HPDE6-E6E7 (cell line): ENCODE results near the gene ABCC12.

ENCODE experiments used
- DNase-seq: peaks from one replicate; pipeline ENCODE4 v3.0.0; 2011; ENCODE audit warnings: missing footprints; ENCODE audit errors: extremely low spot score

ABCC12 gene

GRCh38 chr16:48165961-48166578 is 10.3 kb upstream of the ABCC12 start:
- DNase-seq, result no peak

DNA sequence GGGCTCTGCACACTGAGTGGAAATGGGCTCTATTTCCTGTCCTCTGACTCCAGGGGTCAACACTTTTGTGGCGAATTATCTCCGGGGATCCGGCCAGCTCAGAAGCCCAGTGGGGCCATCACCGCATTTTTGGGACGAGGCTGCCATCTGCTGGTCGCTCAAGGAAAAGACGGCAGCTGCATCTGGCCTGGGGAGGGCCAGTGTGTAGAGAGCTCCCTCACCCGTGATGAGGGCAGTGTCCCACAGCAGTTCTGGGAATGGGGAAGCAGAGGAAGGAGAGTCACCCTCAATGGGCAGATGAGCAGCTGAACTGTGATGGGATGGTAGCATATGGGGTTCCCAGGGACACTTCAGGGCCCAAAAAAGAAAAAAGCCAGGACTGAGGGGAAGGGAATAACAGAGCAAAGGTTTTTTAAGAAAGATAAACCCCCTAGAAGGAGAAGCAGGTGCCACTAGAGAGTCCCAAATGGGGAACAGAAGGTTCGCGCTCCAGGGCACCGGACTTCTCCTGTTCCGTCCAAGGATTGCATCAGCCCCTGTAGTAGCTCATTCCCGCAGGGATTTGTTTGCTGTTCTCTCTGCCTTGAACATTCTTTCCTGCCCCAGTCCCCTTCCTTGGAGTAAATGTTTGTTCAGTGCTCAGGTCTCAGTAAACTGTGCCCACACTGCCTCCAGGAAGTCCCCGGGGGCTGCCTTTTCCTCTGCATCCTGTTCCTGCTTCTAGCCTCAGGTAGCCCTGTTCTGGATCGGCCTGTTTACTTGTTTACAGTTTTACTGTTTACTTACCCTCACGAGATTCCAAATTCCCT is 9.3 kb upstream of the ABCC12 start:
- peak; percentile 95 for DNase-seq

- DNase-seq, result no peak
These were observed 7.1 kb upstream of the ABCC12 start for GRCh38 chr16:48162839-48163410.

DNA sequence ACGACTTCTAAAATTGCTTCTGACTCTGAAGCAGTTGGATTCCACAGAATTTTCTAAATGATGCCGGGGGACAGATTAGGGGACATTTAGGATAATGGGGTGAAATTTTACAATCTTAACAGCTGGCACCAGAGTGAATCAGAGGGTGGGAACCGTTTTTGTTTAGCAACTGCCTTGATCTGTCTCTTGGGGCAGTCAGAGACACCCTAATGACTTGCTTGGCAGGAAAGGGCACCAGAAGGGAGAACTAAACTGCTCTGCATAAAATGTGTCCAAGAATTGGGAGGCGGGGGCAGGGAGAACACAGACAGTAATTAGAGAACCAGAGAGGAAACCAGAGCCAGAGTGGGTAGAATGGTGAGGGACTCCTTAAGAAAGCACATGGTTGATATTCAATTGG is 6.1 kb upstream of the ABCC12 start:
- no peak for DNase-seq

DNA sequence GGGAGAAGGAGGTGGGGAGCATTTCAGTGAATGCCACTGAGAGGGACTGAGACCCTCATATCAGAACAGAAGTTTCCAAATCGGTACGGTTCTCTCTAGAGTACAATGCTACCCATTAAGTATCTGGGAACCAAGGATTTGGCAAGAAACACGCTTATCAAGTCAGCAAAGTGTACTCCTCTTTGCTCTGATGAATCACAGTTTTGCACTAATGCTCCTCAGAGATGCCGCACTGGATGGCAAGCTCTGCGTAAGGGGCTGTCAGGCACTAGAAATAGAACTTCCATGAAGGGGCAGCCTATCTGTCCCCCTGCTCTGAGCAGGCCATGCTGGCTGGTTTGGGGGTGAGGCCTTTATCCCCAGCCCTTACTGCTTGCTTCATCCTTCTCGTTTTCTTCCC is 4.8 kb upstream of the ABCC12 start:
- DNase-seq, result no peak

DNA sequence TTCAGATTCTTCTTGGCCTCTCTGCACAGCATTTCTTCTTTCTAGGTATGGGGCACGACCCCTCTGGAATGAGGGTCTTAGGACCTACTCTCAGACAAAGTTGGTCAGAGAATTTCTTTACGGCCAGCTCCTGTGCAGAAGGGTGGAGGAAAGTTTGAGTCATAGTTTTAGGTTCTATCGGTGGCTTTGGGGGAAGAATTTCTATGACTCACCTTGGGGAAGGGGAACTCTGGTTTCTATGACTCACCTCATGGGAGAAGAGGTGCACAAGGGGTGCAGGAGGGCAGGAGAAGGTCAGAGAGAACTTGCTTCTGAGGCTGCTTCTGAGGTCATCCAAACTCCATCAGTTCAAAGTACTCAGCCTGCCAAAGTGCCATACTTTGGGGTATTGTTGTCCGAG is 2.5 kb upstream of the ABCC12 start:
- no peak for DNase-seq

- no peak for DNase-seq
These were observed 2.0 kb upstream of the ABCC12 start for GRCh38 chr16:48157794-48158193.

DNA sequence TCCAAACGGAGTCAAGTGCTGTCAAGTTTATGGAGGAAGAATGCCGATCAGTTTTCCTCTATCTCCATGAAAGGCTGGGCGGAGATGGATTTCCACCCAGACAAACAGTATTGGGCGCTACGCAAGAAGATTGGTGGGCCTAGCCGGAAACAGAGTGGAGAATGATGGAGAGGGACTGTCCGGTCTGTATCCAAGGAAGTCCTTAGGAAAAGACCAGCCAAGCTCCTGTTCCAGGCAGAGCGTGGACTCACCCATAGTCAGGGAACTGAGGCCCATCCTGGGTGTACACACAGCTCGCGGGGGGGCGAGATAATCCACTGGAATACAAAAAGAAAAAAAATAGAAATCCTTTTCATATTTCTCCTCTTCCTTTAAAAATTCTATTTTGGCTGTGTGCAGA is 1.5 kb upstream of the ABCC12 start:
- no peak for DNase-seq

DNA sequence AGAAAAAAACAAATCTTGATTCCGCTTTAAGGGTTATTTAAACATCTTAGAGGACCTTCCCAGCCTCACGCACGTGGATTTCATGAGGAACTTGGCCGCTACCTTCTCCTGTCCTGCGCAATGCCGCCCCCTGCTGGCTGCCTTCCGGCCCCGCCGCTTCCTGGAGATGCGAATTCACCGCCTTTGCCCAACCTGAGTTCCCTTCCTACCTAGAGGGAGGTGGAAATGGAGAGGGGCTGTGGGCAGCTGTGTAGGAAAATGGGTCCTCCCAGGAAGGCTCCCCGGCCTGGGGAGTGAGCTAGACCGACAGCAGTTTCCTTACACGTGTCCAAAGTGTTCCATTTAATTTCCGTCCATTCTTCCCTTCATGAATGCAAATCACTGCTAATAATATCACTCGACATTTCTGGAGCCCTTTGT is 1.0 kb upstream of the ABCC12 start:
- DNase-seq, result peak; percentile 66

DNA sequence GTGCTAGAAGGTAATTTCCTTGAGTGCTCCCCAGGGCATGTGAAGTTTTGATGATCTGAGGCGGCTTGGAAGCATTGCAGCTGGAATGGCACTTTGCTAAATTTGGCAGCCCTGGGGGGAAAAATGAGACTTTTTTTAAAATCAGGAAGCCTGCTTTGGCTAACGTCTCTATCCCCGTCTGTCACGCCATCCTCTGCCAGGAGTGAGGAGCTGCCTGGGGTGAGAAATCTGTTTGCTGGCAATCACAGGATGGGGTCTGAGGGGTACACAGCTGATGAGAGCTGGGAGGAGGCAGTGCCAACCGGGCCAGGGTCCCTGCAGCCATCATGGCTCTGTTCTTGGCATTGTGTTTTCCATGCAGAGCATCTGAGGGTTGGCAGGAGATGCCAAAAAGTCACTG is 2.0 kb downstream of the ABCC12 start:
- DNase-seq, result no peak

- DNase-seq, result no peak
These were observed 3.6 kb downstream of the ABCC12 start for GRCh38 chr16:48152226-48152625.

DNA sequence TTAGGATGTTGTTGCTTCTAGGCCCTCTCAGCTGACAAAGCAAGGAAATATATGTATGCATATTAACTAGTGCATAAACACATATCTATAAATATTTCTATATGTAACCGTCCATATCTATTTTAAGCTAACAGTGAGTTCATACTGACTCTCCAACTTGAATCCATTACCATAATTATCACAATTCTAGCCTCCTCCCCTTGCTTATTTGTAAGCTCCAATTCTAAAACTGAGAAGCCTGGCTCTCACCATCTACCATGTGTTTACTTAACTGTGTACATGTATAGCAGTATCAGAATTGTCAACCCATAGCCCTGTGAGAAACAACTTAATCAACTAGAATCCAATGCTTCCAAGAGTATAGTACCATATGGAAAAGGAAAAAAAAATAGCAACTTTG is 5.1 kb downstream of the ABCC12 start:
- DNase-seq, result no peak

DNA sequence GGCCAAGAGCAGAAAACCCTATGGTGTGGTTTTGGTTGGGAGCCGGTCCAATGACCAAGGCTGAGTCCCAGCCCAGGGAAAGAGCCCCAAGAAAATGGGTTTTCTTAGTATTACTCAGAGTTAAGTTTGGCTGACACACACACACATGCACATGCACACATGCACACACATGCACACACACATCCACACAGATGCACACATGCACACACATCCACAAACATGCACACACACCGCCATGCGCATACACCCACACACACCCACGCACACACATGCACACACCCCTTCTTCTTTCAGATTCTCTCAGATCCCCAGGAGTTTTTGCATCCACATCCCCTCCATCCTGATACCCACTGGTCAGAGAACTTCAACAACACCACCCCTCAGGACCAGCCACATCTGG is 9.1 kb downstream of the ABCC12 start:
- DNase-seq, result no peak

DNA sequence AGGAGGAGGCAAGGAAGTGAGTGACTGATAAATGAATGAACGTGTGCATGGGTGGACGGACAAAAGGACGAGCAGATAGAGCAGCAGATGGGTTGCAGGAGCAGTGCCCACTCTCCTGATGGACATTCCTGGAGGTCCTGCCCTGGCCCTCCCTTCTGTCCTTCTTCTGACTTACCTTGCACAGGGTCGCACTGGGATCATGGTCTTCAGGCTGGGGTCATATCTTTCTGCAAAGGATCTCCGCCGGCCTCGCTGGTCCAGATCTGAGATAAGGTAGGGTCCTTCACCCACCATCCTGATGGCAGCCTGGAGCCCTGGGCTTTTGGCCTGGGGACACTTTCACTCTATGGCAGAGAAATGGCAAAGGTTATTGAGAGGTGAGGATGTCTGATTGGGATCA is 9.7 kb downstream of the ABCC12 start:
- no peak for DNase-seq

- no peak for DNase-seq
These were observed 11.9 kb downstream of the ABCC12 start for GRCh38 chr16:48143812-48144368.

GRCh38 chr16:48140821-48141220 is 15.0 kb downstream of the ABCC12 start:
- DNase-seq, result no peak

DNA sequence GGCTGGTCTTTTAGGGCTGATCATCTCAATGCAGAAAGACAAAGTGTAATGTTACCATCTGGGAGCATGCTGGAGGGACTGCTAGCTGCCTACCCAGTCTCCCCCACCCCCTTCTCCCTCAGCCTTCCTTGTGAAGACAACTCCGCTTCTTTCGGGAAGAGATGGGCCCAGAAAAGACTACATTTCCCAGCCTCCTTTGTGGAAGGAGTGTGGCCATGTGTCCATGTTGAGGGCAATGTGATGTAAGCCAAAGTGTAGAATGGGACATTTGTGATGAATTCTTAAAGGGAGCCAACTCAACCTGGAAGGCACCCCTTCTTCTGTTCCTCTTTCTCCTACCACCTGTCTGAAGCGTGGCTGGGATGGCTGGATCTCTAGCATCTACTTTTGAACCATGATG is 16.3 kb downstream of the ABCC12 start:
- no peak for DNase-seq

DNA sequence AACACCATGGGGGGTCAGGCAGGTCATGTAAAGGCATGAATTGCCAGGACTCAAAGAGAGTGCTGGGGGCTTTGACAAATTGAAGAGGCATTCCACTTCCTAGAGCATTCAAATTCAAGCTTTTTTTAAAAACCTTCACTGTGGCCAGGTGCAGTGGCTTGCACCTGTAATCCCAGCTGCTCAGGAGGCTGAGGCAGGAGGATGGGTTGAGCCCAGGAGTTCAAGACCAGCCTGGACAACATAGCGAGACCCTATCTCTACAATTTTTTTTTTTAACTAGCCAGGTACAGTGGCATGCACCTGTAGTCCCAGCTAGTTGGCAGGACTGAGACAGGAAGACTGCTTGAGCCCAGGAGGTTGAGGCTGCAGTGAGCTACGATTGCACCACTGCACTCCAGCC is 17.2 kb downstream of the ABCC12 start:
- no peak for DNase-seq

DNA sequence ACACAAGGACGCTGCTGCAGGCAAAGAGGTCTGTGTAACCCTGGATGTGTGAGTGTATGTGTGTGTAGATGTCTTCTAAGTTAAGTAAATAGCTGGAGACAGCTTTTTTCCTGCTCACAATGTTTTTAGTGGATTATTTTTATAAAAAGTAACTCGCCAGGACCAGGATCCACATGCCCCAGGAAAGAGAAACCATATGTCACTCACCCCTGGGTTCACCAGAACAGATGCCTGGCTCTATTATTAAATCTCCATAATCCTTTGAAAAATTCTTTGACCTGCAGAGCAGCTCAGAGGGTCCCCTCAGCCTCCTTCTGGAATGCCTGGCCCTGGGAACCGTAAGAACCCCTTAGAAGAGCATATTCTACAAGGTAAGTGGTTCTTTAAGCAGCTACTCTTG is 18.0 kb downstream of the ABCC12 start:
- no peak for DNase-seq

DNA sequence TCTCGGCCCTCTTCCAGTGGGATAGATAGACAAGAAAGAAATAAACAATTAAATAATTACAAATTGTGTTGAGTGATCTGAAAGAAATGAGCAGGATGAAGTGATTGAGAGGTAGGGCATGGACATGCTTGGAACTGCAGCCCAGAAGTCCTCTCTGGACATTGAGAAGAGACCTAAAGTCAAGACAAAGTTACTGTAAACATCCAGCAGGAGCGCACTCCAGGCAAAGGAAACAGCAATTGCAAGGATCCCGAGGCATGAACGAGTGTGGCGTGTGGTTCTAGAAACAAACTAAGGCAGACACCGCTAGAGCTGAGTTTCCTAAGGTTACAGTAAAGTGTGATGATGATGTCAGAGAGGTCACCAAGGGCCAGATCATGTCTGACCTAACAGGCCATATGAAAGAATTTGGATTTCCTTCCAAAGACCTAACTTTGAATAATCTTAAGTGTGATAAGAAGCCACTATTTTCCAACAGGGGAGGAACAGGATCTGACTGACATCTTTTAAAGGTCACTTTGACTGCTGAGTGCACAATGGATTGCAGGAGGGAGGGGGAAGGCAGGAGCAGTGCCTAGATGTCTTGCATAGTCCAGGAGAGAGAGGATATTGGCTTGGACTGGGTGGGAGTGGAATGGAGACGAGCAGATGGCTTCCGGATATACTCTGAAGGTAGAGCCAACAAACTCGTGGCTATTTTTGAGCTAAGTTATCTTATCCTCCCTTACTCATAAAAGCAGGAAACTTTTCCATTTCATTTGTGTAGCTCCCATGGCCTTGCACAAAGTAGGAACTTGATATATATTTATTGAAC is 19.0 kb downstream of the ABCC12 start:
- DNase-seq, result no peak

GRCh38 chr16:48133455-48134211 is 22.2 kb downstream of the ABCC12 start:
- DNase-seq, result no peak
